GM12891 (cell line): ENCODE data around the gene CFD.

Experiments
- POLR2A ChIP-seq: IDR thresholded peaks from 2 replicates; pipeline ENCODE4 v1.6.1; 2011; ENCODE audit warnings: low read depth, low read length, control low read depth
- POLR2AphosphoS5 ChIP-seq: IDR thresholded peaks from 2 replicates; pipeline ENCODE4 v1.6.1; 2011; ENCODE audit warnings: low read depth, low read length, control low read depth
- SPI1 ChIP-seq: IDR thresholded peaks from 2 replicates; pipeline ENCODE4 v1.6.1; 2011; ENCODE audit warnings: low read depth, low read length, control low read depth

- TF ChIP-seq POLR2A (no peak), POLR2AphosphoS5 (no peak), SPI1 (no peak)
These were observed 39.2 kb downstream of the CFD start for GRCh38 chr19:898663-899062.
